Activated CD8-positive, alpha-beta T cell treated with anti-CD3 and anti-CD28 coated beads for 36 hours (primary cell): ENCODE results near the gene MYH11. TPM values are rescaled to one million over a fixed set of nuclear protein-coding genes. Genes with fewer than 3 reads are reported as not detected.

Source experiments
- ATAC-seq: fragments of 200-7000 bp; cut with Tn5 transposase; one replicate; pipeline ENCODE4 v1.10.0; 2021; ENCODE audit warnings: mild to moderate bottlenecking, moderate library complexity
- CTCF ChIA-PET: fragments of 350-600 bp; sonication (Branson Sonifier 250); formaldehyde crosslinking; loops from one replicate; lab custom pipeline; 2021; ENCODE audit warnings: antibody characterized with exemption; lab: Charles Lee
- POLR2A ChIA-PET: fragments of 350-600 bp; sonication (Branson Sonifier 250); formaldehyde crosslinking; loops from one replicate; lab custom pipeline; 2021; ENCODE audit warnings: antibody characterized with exemption; lab: Charles Lee
- DNase-seq: peaks from one replicate; pipeline ENCODE4 v3.0.0-alpha.2; 2020
- H3K27ac Mint-ChIP-seq: one replicate; pipeline ENCODE4 v1.8.0; 2021; ENCODE audit warnings: mild to moderate bottlenecking, mixed read lengths
- H3K27me3 Mint-ChIP-seq: one replicate; pipeline ENCODE4 v1.8.0; 2021; ENCODE audit warnings: mixed read lengths
- H3K36me3 Mint-ChIP-seq: one replicate; pipeline ENCODE4 v1.8.0; 2021; ENCODE audit warnings: low read depth, mixed read lengths
- H3K4me1 Mint-ChIP-seq: one replicate; pipeline ENCODE4 v1.8.0; 2021; ENCODE audit warnings: low read depth, mixed read lengths
- H3K4me3 Mint-ChIP-seq: one replicate; pipeline ENCODE4 v1.8.0; 2021; ENCODE audit warnings: mild to moderate bottlenecking, moderate library complexity, mixed read lengths
- H3K9me3 Mint-ChIP-seq: one replicate; pipeline ENCODE4 v1.8.0; 2021; ENCODE audit warnings: mixed read lengths
- CTCF ChIP-seq: fragments of 200-600 bp; IDR thresholded peaks from one replicate; pipeline ENCODE4 v1.8.0; 2022; ENCODE audit warnings: antibody characterized with exemption, mild to moderate bottlenecking
- intact Hi-C: fragments of 100-400 bp; cut with micrococcal nuclease; formaldehyde crosslinking; loops from one replicate; pipeline ENCODE4 v1.10.0; 2022
- total RNA-seq, 2 experiments: library from RNA; stranded (reverse); gene quantifications; one replicate each; pipeline ENCODE4 v1.2.3, GENCODE V29; 2021

MYH11 gene
- total RNA-seq, 2 experiments from 2014 or later, result not detected

GRCh38 chr16:15886078-15886477 is 29.2 kb upstream of the MYH11 start:
- no peak for ATAC-seq
- Mint-ChIP-seq H3K4me1 (peaks cover 34% of the 10 kb centered on the region), H3K9me3 (no peaks in the 10 kb centered on the region), H3K36me3 (peaks cover 19% of the 10 kb centered on the region), H3K27me3 (no peaks in the 10 kb centered on the region), H3K27ac (peak overlapping the region; percentile 11), H3K4me3 (peak overlapping the region; percentile 35)
- DNase-seq, result no peak
- ChIA-PET POLR2A (interaction anchor here (1.0 kb wide), 1 partner anchor 65 kb away, joined by 3 read pairs; no protein-coding TSS in a partner anchor), CTCF (interaction anchor here (1.0 kb wide), 1 partner anchor 11 kb away, joined by 5 read pairs; no protein-coding TSS in a partner anchor)
- no peak for TF ChIP-seq CTCF
- intact Hi-C loops, result loop anchor here (5.0 kb wide), 1 partner anchor 66 kb away; no protein-coding TSS in a partner anchor

DNA sequence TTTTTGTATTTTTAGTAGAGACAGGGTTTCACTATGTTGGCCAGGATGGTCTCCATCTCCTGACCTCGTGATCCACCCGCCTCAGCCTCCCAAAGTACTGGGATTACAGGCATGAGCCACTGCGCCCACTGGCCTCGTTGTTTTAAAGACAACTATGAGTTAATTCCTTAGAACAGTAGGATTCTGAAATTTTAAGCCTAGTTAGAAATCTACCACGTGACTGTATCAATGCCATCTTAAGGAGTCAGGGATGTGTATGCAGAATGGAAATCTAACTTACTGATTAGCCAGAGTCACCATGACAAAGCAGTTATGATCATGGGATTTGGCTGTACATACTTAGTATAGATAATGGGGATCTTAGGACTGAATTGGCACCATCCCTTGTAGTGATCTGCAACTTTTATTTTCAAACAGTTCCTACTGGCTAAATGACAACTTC is 28.8 kb upstream of the MYH11 start:
- Mint-ChIP-seq H3K9me3 (no peaks in the 10 kb centered on the region), H3K36me3 (peaks cover 19% of the 10 kb centered on the region), H3K27me3 (no peaks in the 10 kb centered on the region), H3K4me1 (peaks cover 34% of the 10 kb centered on the region), H3K27ac (no peak overlapping the region), H3K4me3 (peak overlapping the region; percentile 35)
- intact Hi-C loops, result loop anchor here (5.0 kb wide), 1 partner anchor 67 kb away; no protein-coding TSS in a partner anchor
- no peak for TF ChIP-seq CTCF
- ATAC-seq (no peak), DNase-seq (no peak)
- ChIA-PET CTCF (no interaction called here), POLR2A (interaction anchor here (1.0 kb wide), 1 partner anchor 66 kb away, joined by 3 read pairs; no protein-coding TSS in a partner anchor)

- Mint-ChIP-seq H3K36me3 (peaks cover 28% of the 10 kb centered on the region), H3K4me1 (peaks cover 38% of the 10 kb centered on the region), H3K4me3 (no peak overlapping the region), H3K27me3 (no peaks in the 10 kb centered on the region), H3K27ac (no peak overlapping the region), H3K9me3 (no peaks in the 10 kb centered on the region)
- intact Hi-C loops, result no loop called here
- no peak for ATAC-seq
- TF ChIP-seq CTCF, result no peak
- no peak for DNase-seq
- CTCF ChIA-PET, result no interaction called here
- POLR2A ChIA-PET, result no interaction called here
Measured at GRCh38 chr16:15882563-15882962, 25.7 kb upstream of the MYH11 start.

DNA sequence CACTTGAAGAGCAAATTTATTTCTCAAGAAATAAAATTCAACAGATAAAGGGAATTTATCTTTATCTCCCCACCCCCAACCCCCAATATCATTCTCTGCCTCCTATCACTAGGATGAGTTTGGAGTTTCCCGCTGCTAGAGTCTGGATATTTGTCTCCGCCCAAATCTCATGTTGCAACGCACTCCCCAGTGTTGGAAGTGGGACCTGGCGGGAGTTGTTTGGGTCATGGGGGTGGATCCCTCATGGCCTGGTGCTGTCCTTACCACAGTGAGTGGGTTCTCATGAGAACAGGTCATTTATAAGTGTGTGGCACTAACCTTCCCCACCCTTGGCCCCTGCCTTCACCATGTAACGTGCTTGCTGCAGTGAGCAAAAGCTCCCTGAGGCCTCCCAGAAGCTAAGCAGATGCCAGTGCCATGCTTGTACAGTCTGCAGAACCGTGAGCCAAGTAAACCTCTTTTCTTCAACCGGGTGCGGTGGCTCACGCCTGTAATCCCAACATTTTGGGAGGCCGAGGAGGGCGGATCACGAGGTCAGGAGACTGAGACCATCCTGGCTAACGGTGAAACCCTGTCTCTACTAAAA is 25.1 kb upstream of the MYH11 start:
- H3K36me3 Mint-ChIP-seq, result peaks cover 28% of the 10 kb centered on the region
- H3K27ac Mint-ChIP-seq, result no peak overlapping the region
- TF ChIP-seq CTCF, result no peak
- POLR2A ChIA-PET, result no interaction called here
- H3K4me1 Mint-ChIP-seq, result peaks cover 33% of the 10 kb centered on the region
- CTCF ChIA-PET, result no interaction called here
- DNase-seq, result no peak
- no peaks in the 10 kb centered on the region for H3K9me3 Mint-ChIP-seq
- no peak overlapping the region for H3K4me3 Mint-ChIP-seq
- H3K27me3 Mint-ChIP-seq, result no peaks in the 10 kb centered on the region
- intact Hi-C loops, result no loop called here
- ATAC-seq, result no peak
